Measurements from ENCODE around the gene ZNF174.

The ZNF174 gene

GRCh38 chr16:3369073-3369472, 31.9 kb upstream of the ZNF174 start:
- Histone ChIP-seq H3K27me3 (ENCODE audit: insufficient read depth, poor library complexity, severe bottlenecking) (no peaks in the 10 kb centered on the region), H3K27ac (replicated peaks) (no peak overlapping the region), H3K4me3 (replicated peaks; ENCODE audit: insufficient read depth, low read length) (no peak overlapping the region)
- no peak for DNase-seq (ENCODE audit: low read depth in 1 of 2, low spot score in 1 of 2)
- no peak for TF ChIP-seq SPI1 (IDR thresholded peaks at IDR 0.05; ENCODE audit: borderline replicate concordance, low read depth)
- TF ChIP-seq REST (IDR thresholded peaks at IDR 0.05; ENCODE audit: insufficient replicate concordance, low read depth), result no peak
- no peak for TF ChIP-seq POLR2AphosphoS5 (IDR thresholded peaks at IDR 0.05; ENCODE audit: low read depth)
- no peak for TF ChIP-seq GABPA (IDR thresholded peaks at IDR 0.05; ENCODE audit: low read depth)
- no peak for TF ChIP-seq CTCF (IDR thresholded peaks at IDR 0.05; ENCODE audit: insufficient read depth, low read length)

GRCh38 chr16:3375680-3376079, 25.3 kb upstream of the ZNF174 start:
- no peak for TF ChIP-seq SPI1 (IDR thresholded peaks at IDR 0.05; ENCODE audit: borderline replicate concordance, low read depth)
- no peak for TF ChIP-seq POLR2AphosphoS5 (IDR thresholded peaks at IDR 0.05; ENCODE audit: low read depth)
- no peak overlapping the region for H3K27ac ChIP-seq (replicated peaks)
- no peaks in the 10 kb centered on the region for H3K27me3 ChIP-seq (ENCODE audit: insufficient read depth, poor library complexity, severe bottlenecking)
- DNase-seq (ENCODE audit: low read depth in 1 of 2, low spot score in 1 of 2), result no peak
- no peak overlapping the region for H3K4me3 ChIP-seq (replicated peaks; ENCODE audit: insufficient read depth, low read length)

- TF ChIP-seq GABPA (IDR thresholded peaks at IDR 0.05; ENCODE audit: low read depth) (no peak), POLR2AphosphoS5 (IDR thresholded peaks at IDR 0.05; ENCODE audit: low read depth) (no peak), REST (IDR thresholded peaks at IDR 0.05; ENCODE audit: insufficient replicate concordance, low read depth) (no peak), SPI1 (IDR thresholded peaks at IDR 0.05; ENCODE audit: borderline replicate concordance, low read depth) (no peak), CTCF (IDR thresholded peaks at IDR 0.05; ENCODE audit: insufficient read depth, low read length) (no peak)
These were observed 23.1 kb upstream of the ZNF174 start for GRCh38 chr16:3377917-3378316.

GRCh38 chr16:3383045-3383448, 18.0 kb upstream of the ZNF174 start:
- TF ChIP-seq POLR2AphosphoS5 (IDR thresholded peaks at IDR 0.05; ENCODE audit: low read depth) (no peak), SPI1 (IDR thresholded peaks at IDR 0.05; ENCODE audit: borderline replicate concordance, low read depth) (no peak), CTCF (IDR thresholded peaks at IDR 0.05; ENCODE audit: insufficient read depth, low read length) (no peak), GABPA (IDR thresholded peaks at IDR 0.05; ENCODE audit: low read depth) (no peak), REST (IDR thresholded peaks at IDR 0.05; ENCODE audit: insufficient replicate concordance, low read depth) (no peak)
- Histone ChIP-seq H3K27me3 (ENCODE audit: insufficient read depth, poor library complexity, severe bottlenecking) (no peaks in the 10 kb centered on the region), H3K27ac (replicated peaks) (no peak overlapping the region), H3K4me3 (replicated peaks; ENCODE audit: insufficient read depth, low read length) (no peak overlapping the region)
- DNase-seq (ENCODE audit: low read depth in 1 of 2, low spot score in 1 of 2), result no peak

More at GRCh38 chr16:3377917-3378316, 23.1 kb upstream of the ZNF174 start:
- Histone ChIP-seq H3K27ac (replicated peaks) (no peak overlapping the region), H3K27me3 (ENCODE audit: insufficient read depth, poor library complexity, severe bottlenecking) (no peaks in the 10 kb centered on the region), H3K4me3 (replicated peaks; ENCODE audit: insufficient read depth, low read length) (no peak overlapping the region)
- DNase-seq (ENCODE audit: low read depth in 1 of 2, low spot score in 1 of 2), result no peak
